HG02571 (cell line): ENCODE measurements around the gene GABARAPL2.
"Not testable (repeated sequence)": the region's sequence is repeated elsewhere in the genome, so short reads cannot be mapped to it uniquely, and the experiment has no call there.

ENCODE experiments used
- ATAC-seq: cut with Tn5 transposase; IDR thresholded peaks from one replicate; pipeline ENCODE4 v1.9.1; 2021; ENCODE audit warnings: mild to moderate bottlenecking, moderate library complexity; ENCODE audit not compliant: unreplicated experiment

GABARAPL2 gene

GRCh38 chr16:75590920-75591843 is 25.0 kb downstream of the GABARAPL2 start:
- no peak for ATAC-seq

GRCh38 chr16:75591927-75592326 is 25.7 kb downstream of the GABARAPL2 start:
- not testable (repeated sequence) for ATAC-seq

DNA sequence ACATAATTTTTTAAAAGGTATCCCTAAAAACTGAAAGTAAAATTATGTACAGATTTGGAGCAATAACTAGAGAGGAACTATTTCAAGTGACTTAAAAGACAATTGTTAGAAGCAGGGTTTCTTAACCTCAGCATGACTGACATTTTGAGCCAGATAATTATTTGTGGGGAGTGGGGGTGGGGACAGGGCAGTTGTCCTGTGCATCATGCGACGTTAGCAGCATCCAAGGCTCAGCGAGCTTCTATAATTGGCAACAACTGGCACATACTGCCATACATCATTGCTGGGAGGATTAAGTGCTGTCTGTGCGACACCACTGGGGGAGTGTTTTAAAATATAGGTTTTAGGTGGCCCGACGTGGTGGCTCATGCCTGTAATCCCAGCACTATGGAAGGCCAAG is 27.1 kb downstream of the GABARAPL2 start:
- ATAC-seq = no peak

- no peak for ATAC-seq
Observed at GRCh38 chr16:75593825-75594820, 27.9 kb downstream of the GABARAPL2 start.

DNA sequence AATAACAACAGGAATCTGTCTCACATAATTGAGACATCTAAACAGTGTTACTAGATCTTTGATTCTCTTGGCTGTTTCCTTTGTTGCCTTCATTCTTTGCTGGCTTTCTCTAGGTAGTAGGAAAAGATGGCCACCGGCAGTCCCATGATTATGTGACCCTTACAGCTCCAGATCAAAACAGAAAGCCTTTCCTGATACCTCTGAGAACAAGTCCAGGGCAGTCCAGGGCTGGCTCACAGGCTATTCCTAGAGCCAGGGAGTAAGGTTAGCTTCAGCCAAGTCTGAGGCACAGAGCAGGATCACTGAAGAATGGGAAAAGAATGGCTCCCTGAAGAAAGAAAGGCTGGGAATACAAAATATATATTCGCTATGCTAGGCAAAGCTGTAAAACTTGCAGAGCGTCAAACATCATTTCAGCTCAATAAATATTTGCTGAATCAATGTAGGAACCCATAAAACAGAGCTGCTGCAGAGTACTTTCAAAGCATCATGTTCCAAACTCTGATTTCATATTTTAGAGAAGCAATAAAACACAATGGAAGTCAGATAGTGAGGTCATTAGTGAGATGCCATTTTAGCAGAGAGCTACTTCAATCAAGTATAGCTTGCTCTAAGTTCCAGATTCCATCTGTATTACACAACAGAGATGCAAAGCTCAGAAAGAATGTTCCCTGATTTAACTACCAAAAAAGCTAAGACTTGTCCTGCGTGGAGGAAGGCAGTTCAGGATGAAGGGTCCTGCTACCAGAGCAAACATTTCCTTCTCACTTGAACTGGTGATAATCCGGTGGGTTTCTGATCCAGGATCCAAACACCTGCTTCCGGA is 33.5 kb downstream of the GABARAPL2 start:
- ATAC-seq = no peak

GRCh38 chr16:75603241-75603640 is 37.1 kb downstream of the GABARAPL2 start:
- no peak for ATAC-seq

DNA sequence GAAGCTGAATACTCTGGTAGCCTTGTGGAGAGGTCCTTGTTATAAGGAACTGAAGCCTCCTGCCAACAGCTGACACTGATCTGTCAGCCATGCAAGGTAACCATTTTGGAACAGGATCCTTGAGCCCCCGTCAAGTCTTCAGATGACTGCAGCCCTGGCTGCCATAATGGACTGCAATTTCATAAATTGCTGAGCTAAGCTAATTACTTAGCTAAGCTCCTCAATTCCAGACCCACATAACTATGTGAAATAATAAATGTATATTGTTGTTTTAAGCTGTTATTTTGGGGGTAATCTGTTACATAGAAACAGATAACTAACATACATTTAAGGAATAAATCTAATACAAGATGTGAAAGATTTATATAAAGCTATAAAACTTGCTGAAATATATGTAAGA is 40.3 kb downstream of the GABARAPL2 start:
- no peak for ATAC-seq

- no peak for ATAC-seq
Observed at GRCh38 chr16:75614066-75614897, 48.1 kb downstream of the GABARAPL2 start.

DNA sequence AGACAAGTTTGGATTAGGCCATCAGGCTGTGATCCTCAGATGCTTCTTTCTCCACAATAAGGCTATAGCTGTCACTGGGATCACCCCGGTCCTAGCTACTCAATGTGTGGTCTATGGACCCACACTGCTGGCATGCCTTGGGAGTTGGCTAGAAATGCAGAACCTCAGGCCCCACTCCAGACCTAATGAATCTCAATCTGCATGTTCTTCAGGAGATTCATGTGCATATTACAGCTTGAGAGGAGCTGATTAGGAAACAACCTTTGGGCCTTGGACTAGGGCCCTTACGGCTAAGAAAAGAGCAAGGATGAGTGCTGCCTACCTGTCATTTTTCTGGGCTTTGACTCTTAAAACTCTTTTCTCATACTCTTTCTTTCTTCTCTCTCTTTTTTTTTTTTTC is 49.4 kb downstream of the GABARAPL2 start:
- ATAC-seq = no peak

DNA sequence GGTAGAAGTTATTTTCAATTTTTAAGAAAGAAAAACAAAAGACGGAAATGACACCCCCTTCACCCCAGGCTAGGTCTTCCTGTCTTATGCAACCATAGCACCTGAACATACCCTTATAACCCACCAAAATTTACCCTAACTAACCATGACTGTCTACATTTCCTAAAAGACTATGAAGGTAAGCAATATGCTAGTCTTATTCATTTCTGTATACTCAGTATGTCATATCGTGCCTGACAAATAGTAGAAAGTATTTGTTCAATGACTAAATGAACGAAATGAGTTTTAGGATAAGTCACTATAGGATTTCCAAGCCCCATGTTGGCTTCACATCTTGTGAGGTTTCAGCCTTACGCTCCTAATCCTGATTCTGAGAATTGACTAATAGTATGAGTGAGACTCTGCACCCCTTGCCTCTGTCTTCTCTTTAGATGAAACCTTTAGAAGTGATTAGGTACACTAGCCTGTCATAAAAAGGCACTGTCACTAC is 50.4 kb downstream of the GABARAPL2 start:
- peak; percentile 52 for ATAC-seq

DNA sequence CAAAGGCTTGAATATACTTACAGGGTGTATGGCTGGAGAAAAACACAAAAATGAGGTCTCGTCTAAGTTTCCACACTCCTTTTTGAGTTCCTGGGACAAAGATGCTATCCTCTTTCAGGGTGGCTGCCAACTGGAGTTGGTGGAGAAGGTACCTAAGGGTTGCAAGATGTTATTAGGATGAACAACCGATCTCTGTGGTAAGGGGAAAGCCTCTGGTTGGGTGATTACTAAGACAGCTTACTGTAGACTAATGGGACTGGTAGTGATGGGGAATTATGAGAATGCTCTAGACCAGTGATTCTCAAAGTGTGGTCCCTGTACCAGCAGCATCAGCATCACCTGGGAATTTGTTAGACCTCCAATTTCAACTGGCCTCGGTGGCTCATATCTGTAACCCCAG is 50.9 kb downstream of the GABARAPL2 start:
- peak; percentile 7 for ATAC-seq

DNA sequence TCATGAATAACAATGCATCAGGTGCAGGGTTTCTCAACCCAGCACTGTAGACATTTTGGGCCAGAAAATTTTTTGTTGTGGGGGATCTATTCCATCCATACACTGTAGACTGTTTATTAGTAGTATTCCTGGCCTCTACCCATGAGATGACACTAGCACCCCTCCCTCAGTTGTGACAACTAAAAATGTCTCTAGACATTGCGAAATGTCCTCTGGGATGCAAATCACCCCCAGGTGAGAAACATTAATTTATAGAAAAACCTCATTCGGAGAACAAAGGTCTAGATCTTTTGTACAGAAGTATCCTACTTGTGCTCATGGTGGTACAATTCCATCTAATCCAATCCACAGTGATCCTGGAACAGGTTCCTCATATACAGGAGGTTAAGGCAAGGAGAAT is 52.6 kb downstream of the GABARAPL2 start:
- no peak for ATAC-seq

- no peak for ATAC-seq
Observed at GRCh38 chr16:75620326-75621169, 54.4 kb downstream of the GABARAPL2 start.

DNA sequence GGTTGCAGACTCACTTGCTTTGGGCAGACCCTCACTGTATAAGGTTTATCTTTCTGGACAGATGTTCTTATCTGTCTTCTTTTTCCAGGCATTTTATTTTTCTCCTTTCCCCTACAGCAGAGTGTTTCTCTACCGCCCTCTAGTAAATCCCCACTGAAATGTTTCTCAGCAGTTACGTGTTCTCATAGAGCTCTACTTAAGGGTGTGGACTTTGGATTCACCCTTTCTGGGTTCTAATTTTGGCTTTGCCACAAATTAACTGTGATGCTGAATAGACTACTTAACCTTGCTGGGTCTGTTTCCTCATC is 54.9 kb downstream of the GABARAPL2 start:
- ATAC-seq = no peak

DNA sequence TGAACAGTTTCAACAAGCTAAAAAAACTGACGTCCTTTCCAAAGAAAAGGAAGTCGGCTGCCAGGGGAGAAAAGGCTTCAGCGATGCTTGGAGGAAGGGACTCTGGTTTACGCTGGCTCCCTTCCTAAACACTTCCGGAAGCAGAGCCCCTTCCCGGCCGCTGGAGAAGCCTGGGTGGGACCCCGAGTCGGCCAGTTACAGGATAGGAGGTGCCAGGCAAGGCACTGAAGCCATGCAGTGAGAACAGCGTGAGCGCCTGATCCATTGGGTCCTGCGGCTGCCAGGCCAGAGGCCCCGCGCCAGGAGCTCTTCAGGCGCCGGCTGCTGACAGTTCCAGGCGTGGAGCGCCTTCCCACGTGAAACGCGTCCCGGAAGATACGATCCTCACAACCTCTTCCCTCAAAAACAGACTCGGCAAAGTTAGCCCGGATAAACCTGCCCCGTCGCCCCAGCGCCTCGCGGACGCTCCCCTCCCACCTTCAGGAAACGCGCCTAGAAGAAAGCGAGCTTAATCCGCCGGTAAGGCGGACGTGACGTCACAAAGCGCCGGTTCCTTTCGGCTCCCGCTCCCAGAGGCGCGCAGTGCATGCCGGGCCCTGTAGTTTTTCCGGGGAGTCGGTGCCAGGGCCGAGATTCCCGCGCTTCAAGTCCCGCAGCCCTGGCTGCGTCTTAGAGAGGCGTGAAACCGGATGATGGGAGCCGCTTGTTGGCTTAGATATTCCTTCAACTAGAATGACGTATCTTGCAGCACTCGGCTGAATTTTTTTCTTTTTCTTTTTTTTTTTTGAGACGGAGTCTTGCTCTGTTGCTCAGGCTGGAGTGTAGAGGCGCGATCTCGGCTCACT is 56.8 kb downstream of the GABARAPL2 start, which contains the start of gene ADAT1:
Gene ADAT1 (minus strand): TSS at position 521 of the 845 bp plus-strand sequence. CDS start 2,482 bp downstream, outside the sequence.
- ATAC-seq = peak; percentile 94

DNA sequence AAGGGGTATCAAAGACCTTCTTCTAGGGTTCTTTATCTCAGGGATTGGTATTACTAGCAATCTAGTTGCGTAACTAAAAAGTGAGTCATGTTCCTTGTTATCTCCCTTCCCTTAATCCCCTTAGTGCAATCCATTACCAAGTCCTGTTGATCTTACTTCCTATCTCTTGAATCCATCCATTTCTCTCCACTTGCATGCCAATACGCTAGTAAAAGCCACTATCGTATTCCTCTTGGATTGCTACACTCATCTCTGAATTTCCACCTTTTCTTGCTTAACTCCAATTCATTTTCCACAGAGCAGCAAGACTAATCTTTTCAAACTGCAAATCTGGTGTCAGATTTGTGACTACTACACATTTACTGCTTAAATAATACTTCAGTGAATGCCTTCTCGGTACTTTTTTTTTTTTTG is 58.7 kb downstream of the GABARAPL2 start:
- no peak for ATAC-seq

- no peak for ATAC-seq
Observed at GRCh38 chr16:75626806-75627205, 60.6 kb downstream of the GABARAPL2 start.
